T-helper 1 cell treated with Interleukin-12 subunit alpha and Interleukin-12 subunit beta and Interleukin-4 antibody, amounts not matched to agents 30 μg/mL and 1 μg/mL, for 36 hours (primary cell): ENCODE measurements around the gene DEPP1.

ENCODE experiments used
- H3K27ac Mint-ChIP-seq: one replicate; pipeline ENCODE4 v1.8.0; 2021; ENCODE audit warnings: mild to moderate bottlenecking, mixed read lengths
- H3K27me3 Mint-ChIP-seq: one replicate; pipeline ENCODE4 v1.8.0; 2021; ENCODE audit warnings: low read depth, mixed read lengths
- H3K36me3 Mint-ChIP-seq: one replicate; pipeline ENCODE4 v1.8.0; 2021; ENCODE audit warnings: low read depth, mixed read lengths
- H3K4me1 Mint-ChIP-seq: one replicate; pipeline ENCODE4 v1.8.0; 2021; ENCODE audit warnings: low read depth, mixed read lengths
- H3K4me3 Mint-ChIP-seq: one replicate; pipeline ENCODE4 v1.8.0; 2021; ENCODE audit warnings: mild to moderate bottlenecking, moderate library complexity, mixed read lengths
- H3K9me3 Mint-ChIP-seq: one replicate; pipeline ENCODE4 v1.8.0; 2021; ENCODE audit warnings: mixed read lengths

DEPP1 gene

GRCh38 chr10:44960088-44960460, 18.5 kb downstream of the DEPP1 start:
- Mint-ChIP-seq H3K4me1 (peaks cover 19% of the 10 kb centered on the region), H3K36me3 (peaks cover 10% of the 10 kb centered on the region), H3K4me3 (peak overlapping the region; percentile 80), H3K27ac (no peak overlapping the region), H3K27me3 (no peaks in the 10 kb centered on the region), H3K9me3 (no peaks in the 10 kb centered on the region)

- Mint-ChIP-seq H3K4me1 (peaks cover 19% of the 10 kb centered on the region), H3K36me3 (peaks cover 12% of the 10 kb centered on the region)
These were observed 19.1 kb downstream of the DEPP1 start, which contains the start of gene RASSF4 for GRCh38 chr10:44959247-44960087. Gene RASSF4, plus strand, starts transcription at chr10:44959802. Its CDS starts 10,401 bp downstream, at chr10:44970203.

GRCh38 chr10:44958898-44959246, 19.7 kb downstream of the DEPP1 start:
- Mint-ChIP-seq H3K36me3 (peaks cover 12% of the 10 kb centered on the region), H3K27ac (peak overlapping the region; percentile 26), H3K4me1 (peaks cover 19% of the 10 kb centered on the region), H3K27me3 (no peaks in the 10 kb centered on the region), H3K4me3 (peak overlapping the region; percentile 80), H3K9me3 (no peaks in the 10 kb centered on the region)

More at GRCh38 chr10:44959247-44960087, 19.1 kb downstream of the DEPP1 start, which contains the start of gene RASSF4:
- Mint-ChIP-seq H3K4me3 (peak within 1 kb of the TSS; percentile 80), H3K27ac (peak within 1 kb of the TSS; percentile 26), H3K27me3 (no peaks in the 10 kb centered on the region), H3K9me3 (no peaks in the 10 kb centered on the region)

- Mint-ChIP-seq H3K4me1 (peaks cover 19% of the 10 kb centered on the region), H3K27me3 (no peaks in the 10 kb centered on the region), H3K9me3 (no peaks in the 10 kb centered on the region), H3K27ac (peak overlapping the region; percentile 20), H3K36me3 (peaks cover 12% of the 10 kb centered on the region), H3K4me3 (peak overlapping the region; percentile 80)
These were observed 20.3 kb downstream of the DEPP1 start for GRCh38 chr10:44958196-44958897.

- Mint-ChIP-seq H3K4me1 (peaks cover 19% of the 10 kb centered on the region), H3K36me3 (peaks cover 12% of the 10 kb centered on the region), H3K4me3 (no peak overlapping the region), H3K27me3 (no peaks in the 10 kb centered on the region), H3K9me3 (no peaks in the 10 kb centered on the region), H3K27ac (no peak overlapping the region)
These were observed 21.6 kb downstream of the DEPP1 start for GRCh38 chr10:44956717-44957706.

- no peaks in the 10 kb centered on the region for H3K27me3 Mint-ChIP-seq
- H3K4me1 Mint-ChIP-seq, result peaks cover 19% of the 10 kb centered on the region
- H3K36me3 Mint-ChIP-seq, result peaks cover 12% of the 10 kb centered on the region
- no peak overlapping the region for H3K27ac Mint-ChIP-seq
- H3K9me3 Mint-ChIP-seq, result no peaks in the 10 kb centered on the region
- H3K4me3 Mint-ChIP-seq, result no peak overlapping the region
These were observed 22.4 kb downstream of the DEPP1 start for GRCh38 chr10:44956226-44956625.

GRCh38 chr10:44955413-44956070, 23.1 kb downstream of the DEPP1 start:
- peaks cover 12% of the 10 kb centered on the region for H3K36me3 Mint-ChIP-seq
- no peak overlapping the region for H3K27ac Mint-ChIP-seq
- H3K4me3 Mint-ChIP-seq, result no peak overlapping the region
- H3K9me3 Mint-ChIP-seq, result no peaks in the 10 kb centered on the region
- H3K4me1 Mint-ChIP-seq, result peaks cover 16% of the 10 kb centered on the region
- no peaks in the 10 kb centered on the region for H3K27me3 Mint-ChIP-seq

- H3K4me1 Mint-ChIP-seq, result peaks cover 14% of the 10 kb centered on the region
- H3K9me3 Mint-ChIP-seq, result no peaks in the 10 kb centered on the region
- H3K27ac Mint-ChIP-seq, result no peak overlapping the region
- peaks cover 12% of the 10 kb centered on the region for H3K36me3 Mint-ChIP-seq
- no peaks in the 10 kb centered on the region for H3K27me3 Mint-ChIP-seq
- no peak overlapping the region for H3K4me3 Mint-ChIP-seq
These were observed 23.6 kb downstream of the DEPP1 start for GRCh38 chr10:44954962-44955361.

- Mint-ChIP-seq H3K36me3 (peaks cover 12% of the 10 kb centered on the region), H3K27ac (no peak overlapping the region), H3K27me3 (no peaks in the 10 kb centered on the region), H3K9me3 (no peaks in the 10 kb centered on the region), H3K4me3 (no peak overlapping the region), H3K4me1 (peaks cover 14% of the 10 kb centered on the region)
These were observed 24.6 kb downstream of the DEPP1 start for GRCh38 chr10:44954042-44954441.

GRCh38 chr10:44952779-44953231, 25.8 kb downstream of the DEPP1 start:
- H3K27me3 Mint-ChIP-seq, result no peaks in the 10 kb centered on the region
- H3K4me1 Mint-ChIP-seq, result peaks cover 10% of the 10 kb centered on the region

GRCh38 chr10:44951576-44952226, 26.9 kb downstream of the DEPP1 start:
- Mint-ChIP-seq H3K36me3 (peaks cover 8% of the 10 kb centered on the region), H3K9me3 (no peaks in the 10 kb centered on the region), H3K27ac (no peak overlapping the region), H3K27me3 (no peaks in the 10 kb centered on the region), H3K4me1 (peaks cover 11% of the 10 kb centered on the region), H3K4me3 (no peak overlapping the region)

More at GRCh38 chr10:44952779-44953231, 25.8 kb downstream of the DEPP1 start:
- Mint-ChIP-seq H3K4me3 (no peak overlapping the region), H3K36me3 (peaks cover 10% of the 10 kb centered on the region), H3K27ac (no peak overlapping the region), H3K9me3 (no peaks in the 10 kb centered on the region)

- no peak overlapping the region for H3K27ac Mint-ChIP-seq
- no peaks in the 10 kb centered on the region for H3K27me3 Mint-ChIP-seq
- peaks cover 6% of the 10 kb centered on the region for H3K9me3 Mint-ChIP-seq
- H3K36me3 Mint-ChIP-seq, result peaks cover 2% of the 10 kb centered on the region
- H3K4me1 Mint-ChIP-seq, result peaks cover 7% of the 10 kb centered on the region
- no peak overlapping the region for H3K4me3 Mint-ChIP-seq
These were observed 28.0 kb downstream of the DEPP1 start for GRCh38 chr10:44950326-44951225.
